HG03565 (cell line): ENCODE results near the gene NDRG2.
A peak's percentile ranks its signal among the peaks of the same experiment; 100 is the strongest.
"Not testable (repeated sequence)": the region's sequence is repeated elsewhere in the genome, so short reads cannot be mapped to it uniquely, and the experiment has no call there.

Source experiments
- ATAC-seq: cut with Tn5 transposase; IDR thresholded peaks from one replicate; pipeline ENCODE4 v1.9.1; 2021; ENCODE audit warnings: mild to moderate bottlenecking, moderate library complexity; ENCODE audit not compliant: unreplicated experiment

NDRG2 gene

DNA sequence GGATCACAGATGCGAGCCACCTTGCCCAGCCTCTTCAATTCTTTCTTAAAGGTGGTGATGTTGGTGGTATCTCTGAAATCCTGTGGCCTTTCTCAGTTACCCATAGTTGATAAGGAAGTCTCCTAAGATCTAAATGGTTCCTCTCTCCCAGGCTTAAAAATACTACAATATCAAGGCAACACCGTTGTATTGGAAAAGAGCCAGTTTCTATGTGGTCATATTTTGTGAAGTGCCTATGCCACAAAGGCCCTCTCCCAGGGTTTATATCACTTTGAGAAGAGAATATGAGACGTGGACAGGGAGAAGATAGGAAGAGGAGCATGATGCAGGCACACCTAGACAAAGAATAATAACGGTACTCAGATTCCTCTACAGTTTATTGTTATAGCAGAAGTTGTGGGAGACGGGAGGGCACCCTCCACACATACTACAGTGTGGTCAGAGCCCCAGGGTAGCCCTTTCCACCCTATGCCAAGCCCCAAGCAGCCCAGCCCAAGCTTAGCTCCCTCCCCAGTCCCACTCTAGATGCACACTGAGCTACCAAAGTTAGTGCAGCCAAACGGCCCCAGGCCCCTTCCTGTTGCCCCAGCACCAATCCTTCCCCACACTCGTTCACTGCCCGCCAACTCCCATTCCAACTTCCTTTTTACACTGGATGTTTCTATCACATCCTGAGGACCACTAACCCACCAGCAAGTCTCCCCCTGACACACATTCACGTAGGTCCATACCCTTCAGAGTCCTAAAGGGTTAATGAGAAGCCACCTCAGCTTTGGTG lies 8.3 kb downstream of the NDRG2 start:
- no peak for ATAC-seq

DNA sequence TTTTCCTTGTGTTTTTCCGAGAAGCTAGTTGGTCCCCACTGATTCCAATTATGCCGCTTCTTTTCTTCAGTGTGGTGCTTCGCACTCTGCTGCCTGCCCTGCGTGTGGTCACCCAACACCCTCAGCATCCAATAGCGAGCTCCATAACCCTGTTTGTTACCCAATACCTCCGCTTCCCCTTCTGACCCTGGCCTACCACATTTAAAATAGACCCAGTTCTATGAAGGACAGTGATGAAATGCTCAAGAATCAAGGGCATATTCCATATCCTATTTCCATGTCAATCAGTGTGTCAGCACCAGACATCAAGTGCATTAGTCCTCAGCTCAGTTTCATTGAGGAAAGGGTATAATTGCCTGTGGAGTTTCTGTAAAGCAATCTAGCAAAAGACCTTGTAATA lies 9.5 kb downstream of the NDRG2 start:
- ATAC-seq, result no peak

DNA sequence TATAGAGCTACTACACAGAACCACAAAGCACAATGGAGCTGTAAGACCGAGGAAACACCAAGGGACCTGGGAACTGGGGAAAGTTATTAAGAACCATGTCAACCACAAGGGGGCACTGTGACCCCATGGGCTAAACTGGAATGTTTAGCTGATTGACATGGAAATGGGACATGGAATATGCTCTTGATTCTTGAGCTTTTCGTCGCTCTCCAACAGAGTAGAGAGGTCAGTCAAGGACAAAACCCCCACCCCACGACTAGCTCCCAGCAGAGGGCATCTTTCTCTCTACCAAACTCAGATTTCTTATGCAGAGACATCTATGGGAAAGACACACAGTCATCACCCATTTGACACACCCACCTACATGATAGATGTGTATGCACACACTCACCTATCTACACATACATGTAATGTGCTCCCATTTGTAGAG lies 10.1 kb downstream of the NDRG2 start:
- peak; percentile 70 for ATAC-seq

DNA sequence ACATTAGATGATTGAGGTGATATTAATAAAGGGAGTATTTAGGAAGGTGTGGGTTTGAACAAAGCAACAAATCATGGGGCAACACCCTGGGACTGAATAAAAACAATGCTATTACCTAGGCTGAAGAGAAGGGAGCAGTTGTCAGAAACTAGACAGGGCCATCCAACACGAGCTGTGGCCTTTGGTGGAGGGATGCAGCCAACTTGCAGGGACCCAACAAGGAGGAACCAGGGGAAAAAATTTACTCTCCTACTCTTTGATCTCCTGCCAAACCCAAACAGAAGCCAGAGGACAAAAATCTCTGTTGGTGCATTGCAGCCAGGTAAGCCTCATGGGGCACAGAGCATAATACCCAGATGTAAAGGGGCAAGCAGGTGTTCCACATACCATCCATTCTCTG lies 13.7 kb downstream of the NDRG2 start:
- ATAC-seq, result no peak

DNA sequence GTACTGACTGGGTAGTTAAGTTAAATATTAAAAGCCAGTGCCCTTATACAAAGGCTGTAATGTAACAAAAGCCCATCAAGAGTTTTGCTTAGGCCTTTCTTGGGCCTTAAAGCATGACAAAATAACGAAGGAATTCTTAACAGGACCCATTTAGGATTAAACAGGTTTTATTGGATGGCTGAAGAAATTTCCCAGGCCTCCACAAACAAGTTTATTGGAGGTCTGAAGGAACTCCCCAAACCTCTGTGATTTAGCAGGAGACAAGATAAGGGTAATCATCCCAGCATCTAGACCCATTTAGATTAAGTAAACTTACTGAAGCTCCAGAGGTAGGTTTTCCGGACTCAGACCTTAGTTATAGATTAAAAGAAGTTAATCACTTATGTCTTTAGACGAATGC lies 15.1 kb downstream of the NDRG2 start:
- ATAC-seq, result not testable (repeated sequence)

DNA sequence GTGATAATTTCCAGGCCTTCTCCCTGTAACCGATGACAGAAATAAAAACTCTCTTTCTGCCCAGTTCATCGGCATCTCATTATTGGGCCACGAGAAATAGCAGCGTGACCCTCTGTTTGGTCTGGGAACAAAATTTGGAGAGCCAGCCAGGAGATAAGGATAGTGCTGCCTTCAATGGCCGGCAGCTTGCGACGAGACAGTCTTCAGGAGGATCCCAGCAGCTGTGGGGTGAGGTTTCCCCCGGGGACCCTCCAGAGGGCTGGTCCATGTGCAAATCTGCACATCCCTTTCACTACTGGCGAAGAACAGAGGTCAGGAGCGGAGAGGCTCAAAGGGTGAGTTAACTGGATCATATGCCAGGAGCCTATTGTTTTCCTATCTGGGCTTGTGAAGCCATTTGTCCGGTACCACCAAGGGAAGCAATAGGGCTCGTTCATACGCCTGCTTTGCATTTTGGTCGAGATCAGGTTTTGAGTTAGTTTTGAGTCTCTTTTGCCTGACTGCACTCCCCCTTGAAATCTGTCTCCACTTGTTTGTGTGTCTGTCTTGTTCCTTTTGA lies 21.0 kb downstream of the NDRG2 start:
- no peak for ATAC-seq

DNA sequence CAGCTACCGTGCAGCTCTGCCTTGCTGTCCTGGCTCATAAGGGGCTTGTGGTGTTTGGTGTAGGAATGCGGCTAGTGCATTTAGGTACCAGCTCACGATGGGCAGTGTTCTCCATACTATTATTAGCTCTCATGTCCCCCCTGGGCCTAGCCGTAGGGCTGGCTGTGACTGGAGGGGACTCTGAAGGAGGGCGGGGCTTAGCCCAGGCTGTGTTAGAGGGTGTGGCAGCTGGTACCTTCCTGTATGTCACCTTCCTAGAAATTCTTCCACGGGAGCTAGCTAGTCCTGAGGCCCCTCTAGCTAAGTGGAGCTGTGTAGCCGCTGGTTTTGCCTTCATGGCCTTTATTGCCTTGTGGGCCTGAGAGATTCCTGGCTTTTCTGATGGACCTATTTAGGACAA lies 23.6 kb downstream of the NDRG2 start:
- no peak for ATAC-seq

DNA sequence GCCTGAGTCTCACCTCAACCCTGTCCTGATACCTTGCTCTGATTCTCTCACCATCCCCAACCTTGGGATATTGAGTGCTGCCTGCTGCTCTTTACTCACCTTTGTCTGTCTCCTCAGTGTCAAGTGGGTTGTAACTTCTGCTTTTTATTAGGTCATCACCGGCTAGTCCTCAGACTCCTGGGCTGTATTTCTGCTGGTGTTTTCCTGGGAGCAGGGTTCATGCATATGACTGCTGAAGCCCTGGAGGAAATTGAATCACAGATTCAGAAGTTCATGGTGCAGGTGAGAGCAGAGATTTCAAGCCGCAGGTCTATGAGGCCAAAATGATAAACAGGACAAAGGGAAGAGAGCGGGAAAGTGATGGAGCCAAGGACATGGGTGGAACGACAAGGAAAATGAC lies 25.3 kb downstream of the NDRG2 start:
- no peak for ATAC-seq

DNA sequence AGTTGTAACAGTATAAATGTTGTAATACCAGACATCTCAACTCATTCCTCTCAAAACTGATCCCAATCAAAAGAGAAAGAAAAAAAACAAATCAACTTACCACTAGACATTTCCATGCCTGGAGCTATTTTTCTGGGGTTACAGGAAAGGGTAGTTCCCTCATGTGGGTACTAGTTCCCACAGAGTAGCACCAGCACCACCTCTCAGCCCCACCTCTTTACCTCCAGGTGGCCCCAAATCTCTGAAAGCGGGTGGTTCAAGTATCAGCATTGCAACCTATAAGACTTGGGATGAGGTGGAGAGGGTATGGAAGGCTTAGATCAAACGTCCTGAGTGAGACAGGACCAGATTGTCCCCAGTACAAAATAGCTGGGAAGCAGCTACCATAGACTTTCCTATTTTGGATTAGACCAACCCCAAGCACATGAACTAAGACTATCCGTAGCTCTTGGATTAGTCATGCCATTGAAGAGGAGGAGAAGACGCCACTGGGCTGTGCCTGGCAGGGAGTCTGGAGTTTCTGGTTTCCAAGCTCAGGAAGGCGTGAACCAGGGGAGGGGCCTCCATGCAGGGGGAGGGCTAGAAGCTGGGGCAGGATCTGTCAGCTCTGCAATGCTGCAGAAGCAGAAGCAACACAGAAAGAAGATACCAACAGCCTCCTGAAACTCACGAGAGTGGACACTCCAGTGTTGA lies 26.0 kb downstream of the NDRG2 start, which contains the start of gene SLC39A2:
TSS of gene SLC39A2 (plus strand) at position 620 of the 693 bp plus-strand sequence. CDS start 154 bp downstream, outside the sequence.
- ATAC-seq, result no peak

DNA sequence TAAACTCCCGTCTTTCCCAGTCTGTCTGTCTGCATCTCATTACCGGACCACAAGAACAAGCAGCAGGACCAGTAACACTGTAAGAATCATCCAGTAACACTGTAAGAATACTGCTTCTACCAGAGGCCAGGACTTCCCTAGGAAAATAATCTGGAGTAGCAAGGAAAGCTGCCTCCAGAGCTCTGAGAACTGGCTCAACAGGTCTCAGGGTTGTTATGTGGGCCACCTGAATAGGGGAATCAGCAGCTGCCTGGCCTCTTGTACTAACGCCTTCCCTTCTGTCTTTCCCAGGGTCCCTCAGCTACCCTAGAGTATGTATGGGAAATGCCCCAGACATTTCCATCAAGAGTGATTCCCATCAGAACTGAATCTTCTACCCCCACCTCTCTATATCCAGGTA lies 26.7 kb downstream of the NDRG2 start:
- ATAC-seq, result no peak

DNA sequence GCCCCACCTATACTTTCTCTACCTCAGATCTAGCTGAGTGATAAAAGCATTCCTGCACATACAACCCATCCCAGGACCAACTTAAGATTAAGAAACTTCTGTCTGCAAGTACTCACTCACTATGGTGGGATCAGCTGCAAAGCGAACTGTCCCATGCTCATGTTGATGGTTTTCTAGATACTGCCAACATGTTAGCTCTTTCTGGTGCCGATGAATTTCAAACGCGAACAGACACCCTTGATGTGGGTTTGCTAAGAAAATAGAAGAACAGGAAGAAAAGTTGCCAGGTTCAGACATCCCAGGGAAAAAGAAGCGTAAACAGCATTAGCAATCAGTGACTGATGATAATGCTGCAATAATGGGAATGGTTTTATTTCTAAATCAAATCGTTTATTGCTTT lies 27.3 kb downstream of the NDRG2 start:
- no peak for ATAC-seq

DNA sequence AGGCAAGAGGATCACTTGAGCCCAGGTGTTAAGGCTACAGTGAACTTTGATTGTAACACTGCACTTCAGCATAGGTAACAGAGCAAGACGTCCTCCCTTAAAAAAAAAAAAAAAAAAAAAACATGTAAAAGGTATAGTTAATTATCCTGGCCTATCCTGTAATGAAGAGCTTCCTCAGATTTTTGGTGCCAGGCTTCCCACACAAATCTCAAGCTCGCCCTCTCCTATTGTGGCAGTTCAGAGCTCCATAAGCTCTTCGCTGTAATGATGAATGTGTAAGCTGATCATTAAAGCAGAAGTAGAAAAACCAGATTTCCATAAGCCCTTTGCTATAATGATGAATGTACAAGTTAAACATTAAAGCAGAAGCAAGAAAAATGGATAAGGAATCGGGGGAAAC lies 27.7 kb downstream of the NDRG2 start:
- ATAC-seq, result no peak

DNA sequence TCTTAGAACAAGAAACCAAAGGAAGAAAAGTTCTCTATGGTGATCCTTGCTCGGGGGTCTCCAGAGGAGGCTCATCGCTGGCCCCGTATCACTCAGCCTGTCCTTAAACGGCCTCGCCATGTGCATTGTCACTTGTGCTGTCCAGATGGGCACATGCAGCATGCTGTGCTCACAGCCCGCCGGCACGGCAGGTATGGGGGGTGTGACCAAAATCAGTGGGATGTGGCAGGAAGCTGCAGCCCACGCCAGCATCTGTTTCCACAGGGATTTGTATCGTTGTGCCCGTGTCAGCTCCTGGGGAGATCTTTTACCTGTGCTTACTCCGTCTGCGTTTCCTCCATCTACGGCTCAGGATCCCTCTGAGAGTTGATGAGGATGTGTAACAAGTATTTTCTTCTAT lies 28.3 kb downstream of the NDRG2 start:
- no peak for ATAC-seq

DNA sequence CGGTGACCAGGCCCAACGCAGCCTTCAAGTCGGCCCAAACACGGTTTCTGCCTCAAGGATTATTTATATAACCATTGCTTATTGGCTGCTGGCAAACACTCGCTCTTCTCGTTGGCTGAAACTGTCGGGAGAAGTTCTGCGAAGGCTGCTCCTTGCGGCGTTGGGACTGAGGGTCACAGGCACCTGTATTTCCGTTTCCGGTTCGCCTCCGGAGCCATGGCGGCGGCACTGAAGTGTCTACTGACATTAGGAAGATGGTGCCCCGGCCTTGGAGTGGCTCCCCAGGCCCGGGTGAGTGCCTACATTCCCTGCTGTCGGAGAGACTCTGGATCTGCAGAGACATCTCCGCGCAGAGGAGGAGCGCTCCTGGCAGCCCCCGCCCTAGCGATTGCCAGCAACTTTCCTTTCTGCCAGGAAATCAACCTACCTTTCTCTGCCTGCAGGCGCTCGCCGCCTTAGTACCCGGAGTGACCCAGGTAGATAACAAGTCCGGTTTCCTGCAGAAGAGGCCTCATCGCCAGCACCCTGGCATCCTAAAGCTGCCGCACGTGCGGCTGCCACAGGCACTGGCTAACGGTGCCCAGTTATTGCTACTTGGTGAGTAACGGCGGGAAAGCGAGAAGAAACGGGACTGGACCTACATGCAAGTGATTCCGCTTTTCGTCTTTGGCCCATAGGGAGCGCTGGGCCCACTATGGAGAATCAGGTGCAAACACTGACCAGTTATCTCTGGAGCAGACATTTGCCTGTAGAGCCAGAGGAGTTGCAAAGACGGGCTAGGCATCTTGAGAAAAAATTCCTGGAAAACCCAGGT lies 34.9 kb downstream of the NDRG2 start, which contains the start of gene METTL17:
TSS of gene METTL17 (plus strand) at position 194 of the 814 bp plus-strand sequence. CDS start at position 217, 23 bp downstream.
- peak; percentile 96 for ATAC-seq

DNA sequence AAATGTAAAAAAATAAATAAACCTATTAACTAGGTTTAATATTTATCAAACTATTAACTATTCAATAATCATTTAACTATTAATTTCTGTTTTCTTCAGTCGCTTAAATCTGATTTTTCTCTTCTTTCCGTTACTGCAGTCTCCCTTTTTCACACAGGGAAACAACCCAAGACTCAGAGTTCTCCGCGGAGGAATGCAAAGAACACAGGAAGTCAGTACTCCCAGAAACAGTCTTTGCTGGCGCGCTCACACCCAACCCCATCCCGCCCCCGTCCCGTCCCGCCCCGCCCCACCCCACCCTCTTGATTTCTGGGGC lies 35.4 kb downstream of the NDRG2 start:
- no peak for ATAC-seq

DNA sequence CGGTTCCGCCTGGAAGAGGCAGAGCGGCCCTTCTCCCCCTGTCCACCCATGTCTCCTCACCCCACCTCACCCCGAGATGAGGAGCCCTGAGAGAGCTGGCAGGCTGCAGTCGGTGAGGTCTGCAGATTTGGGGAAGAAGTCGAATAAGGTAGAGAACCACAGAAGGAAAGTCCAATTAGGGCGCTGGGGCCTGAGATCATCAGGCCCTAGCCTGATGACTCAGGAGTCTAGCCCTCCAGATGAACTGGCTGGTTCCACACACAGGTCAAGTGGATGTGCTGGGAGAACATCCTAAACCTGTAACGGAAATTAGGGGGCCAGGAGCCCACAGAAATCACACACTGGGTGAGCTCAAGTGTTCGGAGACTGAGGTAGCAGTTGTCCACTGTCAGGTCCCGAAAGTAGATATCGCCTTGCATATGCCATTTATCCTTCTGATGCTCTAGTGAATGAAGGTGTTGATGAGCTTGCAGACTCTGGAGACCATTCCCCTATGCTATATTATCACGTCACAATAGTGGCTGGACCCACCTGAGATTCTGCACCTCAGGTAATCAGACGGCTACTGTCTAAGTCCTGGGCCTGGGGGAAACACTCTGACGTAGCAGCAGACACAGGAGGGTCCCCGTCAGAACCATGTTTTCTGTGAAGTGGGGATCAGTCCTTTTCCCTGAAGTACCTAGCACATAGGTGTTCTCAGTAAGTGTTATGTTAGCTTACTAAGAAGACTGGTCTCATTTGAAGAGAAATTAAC lies 36.0 kb downstream of the NDRG2 start:
- no peak for ATAC-seq

DNA sequence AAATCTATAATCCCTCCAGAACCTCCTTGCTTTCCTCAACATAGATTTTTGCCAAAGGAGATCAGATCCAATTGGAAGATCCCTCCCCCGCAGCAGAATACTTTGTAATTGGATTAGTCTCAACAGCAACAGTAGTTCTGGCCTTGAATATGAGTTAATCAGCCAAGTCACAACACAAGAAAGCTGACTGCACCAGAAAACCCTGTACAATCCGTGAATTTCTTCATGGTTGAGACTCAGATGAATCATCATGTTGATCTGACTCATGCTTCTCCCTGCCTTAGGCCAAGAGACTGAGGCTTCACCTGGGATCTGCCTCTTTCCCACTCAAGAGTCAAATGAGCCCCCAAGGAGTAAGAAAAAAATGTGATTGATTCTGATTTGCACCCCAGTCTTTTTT lies 38.0 kb downstream of the NDRG2 start:
- no peak for ATAC-seq

DNA sequence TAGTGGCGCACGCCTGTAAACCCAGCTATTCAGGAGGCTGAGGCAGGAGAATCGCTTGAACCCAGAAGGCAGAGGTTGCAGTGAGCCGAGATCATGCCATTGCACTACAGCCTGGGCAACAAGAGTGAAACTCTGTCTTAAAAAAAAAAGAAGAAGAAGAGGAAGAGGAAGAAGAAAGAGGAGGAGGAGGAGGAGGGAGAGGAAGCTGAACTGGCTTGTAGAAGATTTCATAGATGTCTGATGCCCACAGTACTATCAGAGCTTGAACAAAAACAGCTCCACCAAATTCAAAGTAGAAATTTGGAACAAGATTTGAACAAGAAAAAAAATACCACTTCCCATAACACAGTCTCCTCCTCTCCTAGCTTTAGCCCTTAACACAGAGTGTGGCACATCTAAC lies 39.2 kb downstream of the NDRG2 start:
- ATAC-seq, result not testable (repeated sequence)

DNA sequence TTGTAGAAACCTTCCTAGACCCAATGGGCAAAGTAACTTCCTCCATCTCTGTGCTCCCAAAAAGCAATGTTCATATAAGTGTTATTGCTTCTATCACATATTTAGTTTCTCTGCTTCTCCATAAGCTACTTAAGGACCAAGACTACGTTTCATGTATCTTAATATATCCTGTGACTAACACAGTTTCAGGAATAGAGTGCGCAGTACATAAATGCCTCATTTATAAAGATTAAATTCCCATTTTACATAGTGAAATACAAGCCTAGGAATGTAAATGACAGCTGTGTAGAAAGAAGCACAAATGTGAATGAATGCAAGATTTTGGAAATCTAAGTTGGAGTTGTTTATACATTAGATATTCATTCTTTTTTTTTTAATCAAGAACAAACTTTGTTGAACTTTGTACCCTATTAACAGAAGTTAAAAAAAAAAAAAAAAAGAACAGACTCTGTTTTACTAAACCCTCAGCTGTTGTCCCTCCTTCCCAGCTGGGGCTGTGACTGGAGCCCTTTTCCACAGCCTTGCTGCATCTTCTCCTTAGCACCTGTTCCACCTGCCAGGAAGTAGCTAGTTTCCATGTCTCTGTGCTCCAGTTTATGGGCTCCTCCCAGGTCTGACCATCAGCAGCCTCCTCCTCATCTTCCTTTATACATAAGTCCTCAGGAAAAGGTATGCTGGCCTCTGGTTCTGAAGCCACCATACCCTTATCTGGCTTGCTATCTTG lies 42.1 kb downstream of the NDRG2 start:
- ATAC-seq, result no peak

DNA sequence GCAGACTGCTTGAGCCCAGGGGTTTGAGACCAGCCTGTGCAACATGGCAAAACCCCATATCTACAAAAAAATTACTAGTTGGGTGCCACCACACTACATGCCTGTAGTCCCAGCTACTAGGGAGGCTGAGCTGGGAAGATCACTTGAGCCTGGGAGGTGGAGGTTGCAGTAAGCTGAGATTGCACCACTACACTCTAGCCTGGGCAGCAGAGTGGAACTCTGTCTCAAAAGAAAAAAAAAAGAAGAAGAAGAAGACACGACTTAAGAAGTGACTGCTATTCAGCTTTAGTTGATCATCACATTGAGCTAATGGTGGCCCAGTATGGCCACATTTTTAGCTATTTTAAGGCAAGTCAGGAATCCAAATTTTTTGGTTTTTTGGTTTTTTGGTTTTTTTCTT lies 44.0 kb downstream of the NDRG2 start:
- ATAC-seq, result no peak
